ENCODE data around the gene MNX1.

DNA sequence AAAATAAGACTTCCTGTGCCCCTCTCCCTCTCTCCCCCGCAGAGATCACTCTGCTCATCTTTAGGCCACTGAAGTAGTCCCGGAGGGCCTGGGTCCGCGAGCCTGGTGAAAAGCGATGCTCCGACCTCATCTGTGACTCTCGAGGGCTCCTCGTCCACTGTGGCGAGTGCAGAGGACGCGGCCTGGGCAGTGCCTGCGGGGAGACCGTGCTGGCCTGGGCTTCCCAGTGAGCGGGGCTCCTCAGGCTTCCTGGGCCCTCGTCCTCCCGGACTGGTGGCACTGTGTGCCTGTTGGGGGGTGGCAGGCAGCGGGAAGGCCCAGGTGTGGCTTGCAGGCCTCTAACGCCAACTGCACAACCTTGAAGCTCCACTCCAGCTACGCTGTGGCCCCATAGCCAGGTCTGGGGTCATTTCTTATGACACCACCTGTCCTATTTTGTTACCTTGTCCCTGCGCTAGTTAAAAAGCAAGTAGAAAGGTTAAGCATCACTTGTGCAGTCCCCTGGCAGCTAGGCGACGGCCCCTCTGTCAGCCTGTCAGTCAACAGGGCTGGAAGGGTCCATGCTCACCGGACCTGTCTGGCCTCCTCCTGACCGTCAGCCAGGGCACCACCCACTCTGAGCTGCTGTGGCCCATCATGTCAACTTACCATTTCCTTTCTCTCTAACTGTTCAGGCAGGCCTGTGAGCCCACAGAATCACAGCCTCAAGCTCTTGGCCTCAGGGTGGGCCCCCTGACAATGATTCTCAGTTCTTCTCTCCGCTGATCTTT, 20.5 kb downstream of the MNX1 start:
- no peak for TF ChIP-seq CTCF (IDR thresholded peaks at IDR 0.05 in 2 of 3, conservative IDR thresholded peaks at IDR 0.05 in 1 of 3; ENCODE audit: control insufficient read depth in 2 of 3, extremely low read depth in 1 of 3, insufficient read depth in 1 of 3, low read depth in 3 of 3, low read length in 3 of 3)
- TF ChIP-seq POLR2AphosphoS2 (IDR thresholded peaks at IDR 0.05; ENCODE audit: low read depth, low read length) = no peak
- TF ChIP-seq, protein P1, sequence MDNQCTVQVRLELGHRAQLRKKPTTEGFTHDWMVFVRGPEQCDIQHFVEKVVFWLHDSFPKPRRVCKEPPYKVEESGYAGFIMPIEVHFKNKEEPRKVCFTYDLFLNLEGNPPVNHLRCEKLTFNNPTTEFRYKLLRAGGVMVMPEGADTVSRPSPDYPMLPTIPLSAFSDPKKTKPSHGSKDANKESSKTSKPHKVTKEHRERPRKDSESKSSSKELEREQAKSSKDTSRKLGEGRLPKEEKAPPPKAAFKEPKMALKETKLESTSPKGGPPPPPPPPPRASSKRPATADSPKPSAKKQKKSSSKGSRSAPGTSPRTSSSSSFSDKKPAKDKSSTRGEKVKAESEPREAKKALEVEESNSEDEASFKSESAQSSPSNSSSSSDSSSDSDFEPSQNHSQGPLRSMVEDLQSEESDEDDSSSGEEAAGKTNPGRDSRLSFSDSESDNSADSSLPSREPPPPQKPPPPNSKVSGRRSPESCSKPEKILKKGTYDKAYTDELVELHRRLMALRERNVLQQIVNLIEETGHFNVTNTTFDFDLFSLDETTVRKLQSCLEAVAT (IDR thresholded peaks at IDR 0.05) = no peak
- no peak for TF ChIP-seq PRDM15 (CRISPR knock-in tag; IDR thresholded peaks at IDR 0.05)
- TF ChIP-seq, protein P2, sequence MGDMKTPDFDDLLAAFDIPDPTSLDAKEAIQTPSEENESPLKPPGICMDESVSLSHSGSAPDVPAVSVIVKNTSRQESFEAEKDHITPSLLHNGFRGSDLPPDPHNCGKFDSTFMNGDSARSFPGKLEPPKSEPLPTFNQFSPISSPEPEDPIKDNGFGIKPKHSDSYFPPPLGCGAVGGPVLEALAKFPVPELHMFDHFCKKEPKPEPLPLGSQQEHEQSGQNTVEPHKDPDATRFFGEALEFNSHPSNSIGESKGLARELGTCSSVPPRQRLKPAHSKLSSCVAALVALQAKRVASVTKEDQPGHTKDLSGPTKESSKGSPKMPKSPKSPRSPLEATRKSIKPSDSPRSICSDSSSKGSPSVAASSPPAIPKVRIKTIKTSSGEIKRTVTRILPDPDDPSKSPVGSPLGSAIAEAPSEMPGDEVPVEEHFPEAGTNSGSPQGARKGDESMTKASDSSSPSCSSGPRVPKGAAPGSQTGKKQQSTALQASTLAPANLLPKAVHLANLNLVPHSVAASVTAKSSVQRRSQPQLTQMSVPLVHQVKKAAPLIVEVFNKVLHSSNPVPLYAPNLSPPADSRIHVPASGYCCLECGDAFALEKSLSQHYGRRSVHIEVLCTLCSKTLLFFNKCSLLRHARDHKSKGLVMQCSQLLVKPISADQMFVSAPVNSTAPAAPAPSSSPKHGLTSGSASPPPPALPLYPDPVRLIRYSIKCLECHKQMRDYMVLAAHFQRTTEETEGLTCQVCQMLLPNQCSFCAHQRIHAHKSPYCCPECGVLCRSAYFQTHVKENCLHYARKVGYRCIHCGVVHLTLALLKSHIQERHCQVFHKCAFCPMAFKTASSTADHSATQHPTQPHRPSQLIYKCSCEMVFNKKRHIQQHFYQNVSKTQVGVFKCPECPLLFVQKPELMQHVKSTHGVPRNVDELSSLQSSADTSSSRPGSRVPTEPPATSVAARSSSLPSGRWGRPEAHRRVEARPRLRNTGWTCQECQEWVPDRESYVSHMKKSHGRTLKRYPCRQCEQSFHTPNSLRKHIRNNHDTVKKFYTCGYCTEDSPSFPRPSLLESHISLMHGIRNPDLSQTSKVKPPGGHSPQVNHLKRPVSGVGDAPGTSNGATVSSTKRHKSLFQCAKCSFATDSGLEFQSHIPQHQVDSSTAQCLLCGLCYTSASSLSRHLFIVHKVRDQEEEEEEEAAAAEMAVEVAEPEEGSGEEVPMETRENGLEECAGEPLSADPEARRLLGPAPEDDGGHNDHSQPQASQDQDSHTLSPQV (IDR thresholded peaks at IDR 0.05) = no peak
- no peak for TF ChIP-seq MXI1 (IDR thresholded peaks at IDR 0.05; ENCODE audit: low read depth, low read length)
- TF ChIP-seq SMC3 (IDR thresholded peaks at IDR 0.05; ENCODE audit: borderline replicate concordance, low read length) = no peak
- TF ChIP-seq CEBPB (IDR thresholded peaks at IDR 0.05; ENCODE audit: borderline replicate concordance in 1 of 2, low read depth in 2 of 2, low read length in 2 of 2) = no peak
- no peak for TF ChIP-seq SRF (IDR thresholded peaks at IDR 0.05; ENCODE audit: low read depth in 2 of 2, low read length in 2 of 2)
- no peak for TF ChIP-seq SIN3A (IDR thresholded peaks at IDR 0.05; ENCODE audit: low read depth, low read length)
